Neural progenitor cell (in vitro differentiated cells): Measurements from ENCODE around the gene TMEM14C.

ENCODE experiments used
- CTCF ChIP-seq: fragments of 200-600 bp; sonication (generic); IDR thresholded peaks from 2 replicates; pipeline ENCODE4 v1.5.1; 2017; ENCODE audit warnings: antibody characterized with exemption, mild to moderate bottlenecking
- EZH2 ChIP-seq: fragments of 200-600 bp; sonication (generic); IDR thresholded peaks from 2 replicates; pipeline ENCODE4 v1.6.1; 2017; ENCODE audit warnings: antibody characterized with exemption, mild to moderate bottlenecking, moderate library complexity

DNA sequence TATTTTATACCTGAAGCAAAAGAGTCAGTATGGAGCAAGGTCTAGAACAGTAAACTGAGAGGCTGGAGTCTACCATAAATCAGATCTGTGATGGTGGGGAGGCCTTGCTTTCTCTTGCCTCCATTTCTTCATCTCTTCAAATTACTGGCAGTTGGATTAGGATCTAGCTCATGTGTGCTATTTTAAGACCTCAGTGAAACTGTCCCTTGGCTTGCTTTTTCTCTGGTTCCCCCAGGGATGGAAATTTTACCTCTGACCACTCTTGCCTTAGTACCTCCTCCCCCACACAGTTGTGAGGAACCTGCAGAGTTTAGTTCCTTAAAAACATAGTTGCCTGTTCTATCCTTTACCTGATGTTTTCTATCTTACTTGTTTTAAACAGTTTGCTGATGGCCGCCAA lies 33.2 kb downstream of the TMEM14C start:
- no peak for TF ChIP-seq CTCF
- TF ChIP-seq EZH2 = no peak
